IPS DF 4.7 (cell line): ENCODE measurements around the gene PEF1.

Experiments
- DNase-seq: peaks from one replicate; pipeline ENCODE4 v3.0.0-alpha.2; 2013; ENCODE audit warnings: low spot score; ENCODE audit errors: extremely low read depth

The PEF1 gene

GRCh38 chr1:31655104-31655503, 10.4 kb upstream of the PEF1 start:
- no peak for DNase-seq

GRCh38 chr1:31654474-31654776, 9.7 kb upstream of the PEF1 start:
- no peak for DNase-seq

DNA sequence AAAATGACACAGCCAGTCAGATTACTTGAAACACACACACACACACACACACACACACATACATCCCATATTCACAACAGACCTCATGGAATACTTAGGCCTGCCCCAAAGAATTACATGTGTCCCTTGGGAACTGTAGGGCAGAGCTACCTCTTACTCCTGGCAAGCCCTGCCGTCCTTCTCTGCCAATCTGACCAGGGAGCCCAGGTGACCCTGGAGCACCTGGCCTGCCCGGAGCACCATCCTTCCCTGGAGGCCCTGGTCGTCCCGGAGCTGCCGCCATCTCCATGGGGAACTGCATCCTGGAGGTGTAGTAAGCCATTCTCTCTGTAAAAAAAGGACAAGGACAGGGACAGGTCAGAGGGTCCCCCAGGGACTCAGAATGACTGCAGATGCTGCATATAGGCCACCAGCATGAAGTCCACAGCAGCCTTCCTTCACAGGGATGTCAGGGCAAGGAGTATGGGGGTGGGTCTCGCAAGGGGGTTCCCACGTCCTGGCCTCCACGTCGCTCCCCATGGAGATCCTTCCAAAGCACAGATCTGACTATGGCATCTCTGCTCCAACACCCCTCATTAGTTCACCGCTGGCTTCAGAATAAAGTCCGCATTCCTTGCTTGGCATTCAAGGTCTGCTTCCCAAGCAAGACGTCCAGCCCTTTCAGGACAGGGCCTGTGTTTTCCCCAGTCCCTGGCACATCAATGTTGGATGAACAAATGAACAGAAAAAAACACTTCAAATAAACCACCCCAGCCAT, 9.2 kb upstream of the PEF1 start:
- no peak for DNase-seq

- no peak for DNase-seq
These were observed 8.3 kb upstream of the PEF1 start for GRCh38 chr1:31652891-31653499.

GRCh38 chr1:31651766-31652165, 7.1 kb upstream of the PEF1 start:
- no peak for DNase-seq

GRCh38 chr1:31651089-31651420, 6.4 kb upstream of the PEF1 start:
- DNase-seq, result no peak

DNA sequence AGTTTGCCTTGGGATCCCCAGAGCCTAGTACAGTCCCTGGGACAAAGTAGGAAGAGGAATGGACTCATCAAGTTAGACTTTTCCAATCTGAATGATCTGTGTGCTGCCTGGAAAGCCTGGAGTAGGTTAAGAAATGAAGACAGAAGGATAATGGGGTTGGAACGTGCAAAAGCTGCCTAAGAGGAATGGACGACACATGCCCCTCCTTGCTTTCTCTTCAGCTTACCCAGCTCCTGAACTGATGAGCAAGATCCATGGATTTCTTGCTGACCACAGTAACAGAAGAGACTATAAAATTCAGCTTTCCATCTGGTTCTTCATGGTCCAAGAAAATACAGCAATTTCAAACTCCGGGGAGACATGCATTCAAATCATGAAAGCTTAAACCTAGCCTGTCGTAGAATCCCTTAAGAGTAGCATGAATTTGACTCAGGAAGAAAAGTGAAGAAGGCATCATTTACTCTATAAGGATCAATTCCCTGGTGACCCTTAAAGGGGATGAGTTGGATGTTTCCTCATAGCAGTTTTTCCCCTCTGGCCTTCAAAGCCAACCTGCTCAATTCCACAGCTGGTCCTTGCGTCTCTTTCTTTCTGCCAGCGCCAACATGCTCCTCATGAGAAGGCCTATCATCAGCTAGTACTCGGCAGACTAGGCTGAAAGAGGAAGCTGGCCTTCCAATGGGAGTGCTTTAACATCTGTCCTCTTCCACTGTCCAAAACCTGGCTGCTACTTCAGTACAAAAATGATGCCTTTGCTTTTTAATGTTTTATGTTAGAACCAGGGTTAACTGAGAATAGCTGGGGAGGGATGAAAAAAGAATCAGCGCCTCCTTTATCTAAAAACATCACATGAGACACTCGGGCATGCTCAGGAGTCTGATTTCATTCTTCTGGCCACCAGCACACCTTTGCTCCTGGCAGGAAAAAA, 5.7 kb upstream of the PEF1 start:
- no peak for DNase-seq

DNA sequence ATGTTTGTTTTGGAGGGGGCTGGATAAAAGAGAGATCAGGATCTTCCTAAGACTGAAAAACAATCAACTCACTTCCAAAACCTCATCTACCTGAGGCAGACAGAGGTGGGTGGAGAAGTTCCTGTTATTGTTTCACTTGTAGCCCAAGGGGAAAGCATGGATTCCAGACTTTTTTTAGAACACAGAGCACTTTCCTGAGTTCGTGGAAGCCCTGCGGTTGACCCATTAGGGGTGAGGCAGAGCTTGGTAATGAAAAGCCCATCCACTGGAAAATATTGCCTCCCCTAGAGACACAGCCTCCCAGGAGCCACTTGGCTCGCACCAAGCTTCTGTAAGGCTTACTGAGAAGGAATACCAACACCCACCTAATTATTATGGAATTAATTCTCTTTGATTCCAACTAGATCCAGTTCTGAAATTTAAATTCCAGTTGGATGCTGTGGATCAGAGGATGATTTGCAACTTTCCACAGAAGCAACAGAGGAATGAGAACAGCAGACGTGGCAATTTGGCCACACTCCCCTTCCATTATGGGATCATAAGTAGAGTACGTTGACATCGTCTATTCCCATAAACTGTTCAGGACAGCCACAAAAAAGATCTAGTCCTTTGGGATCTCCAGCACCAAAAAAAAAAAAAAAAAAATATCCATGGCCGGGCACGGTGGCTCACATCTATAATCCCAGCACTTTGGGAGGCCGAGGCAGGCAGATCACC, 4.1 kb upstream of the PEF1 start:
- DNase-seq, result no peak

DNA sequence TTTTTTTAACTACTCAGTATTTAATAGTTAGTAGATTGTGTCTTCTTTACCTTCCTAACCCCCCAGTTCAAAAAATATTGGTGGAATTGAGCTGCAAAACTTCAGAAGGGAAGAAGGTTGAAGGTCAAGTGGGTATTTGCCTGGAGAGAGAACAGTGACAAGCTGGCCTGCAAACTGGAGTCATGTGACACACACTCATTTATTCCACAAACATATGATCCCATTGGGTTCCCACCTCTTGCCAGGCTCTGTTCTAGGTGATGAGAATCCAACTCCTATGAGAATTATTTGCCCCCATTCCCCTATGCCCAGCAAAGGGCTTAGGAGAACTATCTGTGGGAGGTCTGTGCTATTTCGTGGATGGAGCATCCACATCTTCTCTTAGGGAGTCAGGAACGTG, 3.5 kb upstream of the PEF1 start:
- no peak for DNase-seq

DNA sequence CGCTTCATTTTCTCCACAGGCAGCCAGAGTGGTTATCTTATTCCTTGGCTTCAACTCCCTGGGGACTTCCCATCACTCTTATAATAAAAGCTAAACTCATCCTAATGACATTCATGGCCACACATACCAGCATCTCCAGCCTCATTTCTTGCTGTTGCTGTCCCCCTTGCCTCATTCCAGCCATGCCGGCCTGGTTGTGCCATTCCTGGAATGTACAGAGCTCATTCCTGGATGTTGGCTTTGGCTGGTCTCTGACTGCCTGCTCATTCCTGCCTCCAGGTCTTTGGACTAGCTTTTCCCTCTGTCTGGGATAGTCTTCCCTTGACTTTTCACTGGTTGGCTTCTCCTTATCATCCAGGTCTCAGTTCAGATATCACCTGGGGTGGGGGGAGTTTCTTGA, 2.4 kb upstream of the PEF1 start:
- no peak for DNase-seq

DNA sequence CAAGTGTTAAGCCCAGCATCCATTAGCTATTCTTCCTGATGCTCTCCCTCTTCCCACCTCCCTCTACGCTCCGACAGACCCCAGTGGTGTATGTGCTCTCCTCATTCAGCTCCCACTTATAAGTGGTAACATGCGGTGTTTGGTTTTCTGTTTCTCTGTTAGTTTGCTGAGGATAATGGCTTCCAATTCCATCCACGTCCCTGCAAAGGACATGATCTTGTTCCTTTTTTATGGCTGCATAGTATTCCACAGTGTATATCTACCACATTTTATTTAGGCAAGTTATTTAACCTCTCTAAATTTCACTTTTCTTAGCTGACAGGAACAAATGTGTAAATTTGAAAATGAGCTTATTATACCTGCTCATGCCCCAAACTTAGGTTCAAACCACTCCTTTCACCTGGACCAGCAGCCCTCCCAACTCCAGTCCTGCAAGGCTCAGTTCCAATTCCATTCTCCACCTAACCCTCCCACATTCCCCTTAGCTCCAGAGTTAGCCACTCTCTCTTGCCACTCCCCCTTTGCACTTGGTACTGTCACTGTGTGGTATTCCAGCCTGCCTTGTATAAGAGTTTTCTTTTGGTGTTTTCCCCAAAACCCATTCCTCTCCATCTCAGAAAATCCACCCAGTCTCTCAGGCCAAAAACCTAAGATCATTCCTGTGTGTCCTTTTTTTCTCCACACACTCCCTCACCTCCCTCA, 1.7 kb upstream of the PEF1 start:
- DNase-seq, result no peak

GRCh38 chr1:31645274-31645568, 545 bp upstream of the PEF1 start:
- no peak for DNase-seq

DNA sequence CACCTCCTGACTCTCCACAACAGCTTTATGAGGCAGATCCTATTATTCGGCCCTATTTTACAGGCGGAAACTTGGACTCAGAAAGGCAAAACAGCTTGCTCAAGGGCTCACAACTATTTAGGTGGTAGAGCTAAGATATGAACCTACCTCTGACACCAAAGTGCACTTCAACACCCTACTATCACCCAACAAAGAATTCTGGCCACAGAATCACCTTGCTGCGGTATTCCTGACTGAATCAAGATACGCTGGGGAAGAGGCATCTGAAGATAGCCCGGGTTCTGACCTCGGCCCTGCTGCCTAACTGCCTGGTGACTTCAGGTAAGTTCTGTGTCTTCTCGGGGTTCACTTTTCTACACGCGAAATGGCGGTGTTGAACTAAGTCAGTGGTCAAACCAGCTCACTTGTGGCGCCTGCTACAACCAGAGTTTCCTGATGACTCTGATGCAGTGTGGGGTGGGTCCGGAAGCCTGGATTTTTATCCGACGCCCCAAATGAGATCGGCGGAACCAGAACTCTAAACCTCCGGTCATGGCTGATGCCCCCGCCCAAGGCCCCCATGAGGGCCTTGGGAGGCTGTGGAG, 608 bp downstream of the PEF1 start:
- DNase-seq, result no peak

DNA sequence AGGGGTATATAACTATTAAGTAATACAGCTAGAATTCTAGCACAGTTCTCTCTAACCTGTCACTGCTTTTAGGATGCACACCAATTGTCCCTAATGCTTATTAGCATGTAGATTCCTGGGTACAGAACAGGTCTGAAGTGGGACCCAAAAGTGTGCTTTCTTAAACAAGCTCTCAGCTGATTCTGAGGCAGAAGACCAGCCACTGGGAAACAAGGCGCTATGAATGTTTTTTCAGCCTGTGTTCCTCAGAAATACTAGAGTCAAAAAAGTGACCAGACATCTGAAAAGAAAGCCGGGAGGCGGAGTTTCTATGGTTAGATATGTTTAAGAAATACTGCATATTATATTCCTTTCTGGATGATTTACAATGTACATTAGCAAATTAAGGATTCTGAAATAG, 1.8 kb downstream of the PEF1 start:
- no peak for DNase-seq

DNA sequence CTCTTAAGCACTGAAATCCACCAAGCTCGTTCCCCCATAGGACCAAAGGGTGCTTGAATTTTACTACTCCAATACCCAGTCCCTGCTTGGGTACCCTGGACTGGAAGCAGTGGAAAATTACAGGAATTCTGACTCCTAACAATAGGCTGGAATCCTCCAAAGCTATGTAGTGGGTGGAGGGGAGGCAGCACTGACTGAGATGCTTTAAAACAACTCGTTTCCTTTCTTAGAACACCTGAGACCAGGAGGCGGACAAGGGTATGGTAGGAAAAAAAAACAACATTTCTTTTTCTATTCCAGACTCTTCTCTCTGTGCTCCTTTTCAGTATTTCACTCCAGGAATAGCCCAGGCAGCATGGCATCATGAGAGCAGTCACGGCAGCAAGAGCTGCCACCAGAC, 2.3 kb downstream of the PEF1 start:
- DNase-seq, result no peak

GRCh38 chr1:31640964-31641363, 3.7 kb downstream of the PEF1 start:
- no peak for DNase-seq

GRCh38 chr1:31640179-31640578, 4.5 kb downstream of the PEF1 start:
- no peak for DNase-seq

GRCh38 chr1:31639543-31639942, 5.1 kb downstream of the PEF1 start:
- no peak for DNase-seq

DNA sequence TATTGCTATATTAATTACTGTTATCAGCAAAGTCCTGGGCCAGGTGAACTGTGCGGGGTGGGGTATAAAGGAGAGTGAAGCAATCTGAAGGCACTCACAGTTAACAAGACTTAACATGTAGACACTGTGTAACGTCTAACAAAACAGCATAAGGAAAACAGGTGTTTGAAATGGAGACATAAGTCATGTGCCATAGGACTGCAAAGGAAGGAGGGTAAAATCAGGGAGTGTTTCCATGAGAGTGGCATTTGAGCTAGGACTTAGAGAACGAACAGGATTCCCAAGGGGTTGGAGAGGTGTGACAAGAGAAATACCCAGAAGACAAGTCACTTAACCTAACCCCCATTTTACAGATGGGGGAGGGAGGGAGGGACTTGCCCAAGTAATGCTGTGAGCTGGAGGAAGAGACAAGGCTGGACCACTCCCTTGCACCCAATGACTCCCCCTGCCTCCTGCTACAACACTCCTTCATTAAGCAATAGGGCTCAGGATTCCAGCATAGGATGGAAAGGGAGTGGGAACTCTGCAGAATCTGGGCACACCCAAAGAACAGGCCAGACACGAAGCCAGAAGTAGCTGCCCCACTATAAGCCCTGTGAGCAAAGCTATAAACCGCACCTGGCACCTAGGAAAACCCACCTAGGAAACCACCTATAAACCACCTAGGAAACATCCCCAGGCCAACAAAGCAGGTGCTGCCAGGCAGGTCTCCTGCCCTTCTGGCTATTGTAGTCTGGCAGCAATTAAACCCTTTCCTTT, 6.6 kb downstream of the PEF1 start:
- DNase-seq, result no peak

- DNase-seq, result no peak
These were observed 11.6 kb downstream of the PEF1 start for GRCh38 chr1:31633117-31633516.
